K562 (cell line): ENCODE data around the gene SUPT20H. TPM values are rescaled to one million over a fixed set of nuclear protein-coding genes. Genes with fewer than 3 reads are reported as not detected.

ENCODE experiments used
- ATF1 ChIP-seq, 2 experiments: fragments of 450-650 bp in 1 of 2; IDR thresholded peaks; 2 replicates each; pipeline ENCODE4 v1.6.1; 2016; ENCODE audit warnings: missing compliant biosample characterization in 1 of 2, missing genetic modification characterization in 1 of 2
- C11orf30 ChIP-seq: fragments of 450-650 bp; IDR thresholded peaks from 2 replicates; pipeline ENCODE4 v1.6.1; 2016; ENCODE audit warnings: low read depth, mild to moderate bottlenecking
- FOXK2 ChIP-seq, 2 experiments: fragments of 450-650 bp; IDR thresholded peaks in 1 of 2; conservative IDR thresholded peaks in 1 of 2; 2 replicates each; pipeline ENCODE4 v1.6.1; 2016; ENCODE audit warnings: low read depth in 2 of 2, mild to moderate bottlenecking in 1 of 2
- HNRNPLL ChIP-seq: fragments of 200-400 bp; formaldehyde crosslinking; IDR thresholded peaks from 2 replicates; pipeline ENCODE4 v1.6.1; 2017; ENCODE audit warnings: low read length, low read depth, mild to moderate bottlenecking; ENCODE audit not compliant: poor library complexity, severe bottlenecking
- POLR2B ChIP-seq: fragments of 450-650 bp; IDR thresholded peaks from 2 replicates; pipeline ENCODE4 v1.6.1; 2018; ENCODE audit warnings: low read depth; ENCODE audit not compliant: partially characterized antibody
- RBBP5 ChIP-seq: fragments of 200-600 bp; sonication (generic); IDR thresholded peaks from 2 replicates; pipeline ENCODE4 v1.6.1; 2012; ENCODE audit warnings: borderline replicate concordance, mild to moderate bottlenecking, low read length, control low read depth, inconsistent platforms; ENCODE audit not compliant: insufficient read depth, poor library complexity, severe bottlenecking
- RCOR1 ChIP-seq, 2 experiments: IDR thresholded peaks; 2 replicates each; pipeline ENCODE4 v1.6.1; 2012; ENCODE audit warnings: low read depth in 2 of 2, low read length in 2 of 2, borderline replicate concordance in 1 of 2, improper control_type of control experiment in 1 of 2
- ZNF586 ChIP-seq: fragments of 450-650 bp; formaldehyde crosslinking; conservative IDR thresholded peaks from 2 replicates; pipeline ENCODE4 v1.4.0; 2020; ENCODE audit warnings: mild to moderate bottlenecking, moderate library complexity
- polyA plus RNA-seq, 8 experiments: library from polyadenylated mRNA; depleted of rRNA in 4 of 8; stranded (reverse) in 5 of 8; unstranded in 3 of 8; fragments of >200 nt; fragmentation: Nextera tagmentation in 2 of 8; fragmentation: Illumina TruSeq in 1 of 8; extraction: Ambion mirVana in 2 of 8; extraction: Trizol in 1 of 8; gene quantifications; 2 replicates each; pipeline versions ENCODE4 v1.2.1 to v1.2.3, GENCODE V29; 2011 to 2014; ENCODE audit warnings: inconsistent platforms in 1 of 8, missing spikeins in 1 of 8
- total RNA-seq, 7 experiments: library from RNA; depleted of rRNA in 6 of 7; stranded (reverse); fragments of >200 nt in 6 of 7; fragmentation: Illumina TruSeq in 2 of 7; extraction: Trizol in 2 of 7; gene quantifications; 2 replicates each; pipeline versions ENCODE4 v1.2.1 to v1.2.3, GENCODE V29; 2011 to 2021; ENCODE audit warnings: low replicate concordance in 1 of 7
- TF ChIP-seq, protein P1 (sequence below): fragments of 450-650 bp; IDR thresholded peaks from 2 replicates; pipeline ENCODE4 v1.6.1; 2016; ENCODE audit warnings: mild to moderate bottlenecking
- TF ChIP-seq, protein P2 (sequence below), 3 experiments: fragments of 200-800 bp in 1 of 3; fragments of 250-450 bp in 1 of 3; fragments of 450-650 bp in 1 of 3; sonication (Bioruptor Pico) in 1 of 3; sonication (Bioruptor generic) in 1 of 3; formaldehyde crosslinking in 1 of 3; IDR thresholded peaks; 2 replicates each; pipeline versions ENCODE4 v1.6.1 to v1.8.0; 2016 to 2022; ENCODE audit warnings: mild to moderate bottlenecking in 2 of 3, missing genetic modification characterization in 2 of 3, missing compliant biosample characterization in 1 of 3, moderate library complexity in 1 of 3
- TF ChIP-seq, protein P3 (sequence below): fragments of 250-450 bp; sonication (Bioruptor Pico); IDR thresholded peaks from 2 replicates; pipeline ENCODE4 v1.9.0; 2021; ENCODE audit warnings: mild to moderate bottlenecking, inconsistent platforms
- TF ChIP-seq, protein P4 (sequence below): fragments of 250-450 bp; sonication (Bioruptor Pico); IDR thresholded peaks from 2 replicates; pipeline ENCODE4 v1.5.0; 2020; ENCODE audit warnings: mild to moderate bottlenecking
- TF ChIP-seq, protein P5 (sequence below): fragments of 250-450 bp; sonication (Bioruptor Pico); IDR thresholded peaks from 2 replicates; pipeline ENCODE4 v1.4.0; 2020; ENCODE audit warnings: mild to moderate bottlenecking, moderate library complexity

The SUPT20H gene
- total and polyA plus RNA-seq, 9 of the 15 experiments (the other 6 are each of a cell fraction or from before 2014, with no cell fraction given): 11.4 to 71.8 (median 31.7) TPM

DNA sequence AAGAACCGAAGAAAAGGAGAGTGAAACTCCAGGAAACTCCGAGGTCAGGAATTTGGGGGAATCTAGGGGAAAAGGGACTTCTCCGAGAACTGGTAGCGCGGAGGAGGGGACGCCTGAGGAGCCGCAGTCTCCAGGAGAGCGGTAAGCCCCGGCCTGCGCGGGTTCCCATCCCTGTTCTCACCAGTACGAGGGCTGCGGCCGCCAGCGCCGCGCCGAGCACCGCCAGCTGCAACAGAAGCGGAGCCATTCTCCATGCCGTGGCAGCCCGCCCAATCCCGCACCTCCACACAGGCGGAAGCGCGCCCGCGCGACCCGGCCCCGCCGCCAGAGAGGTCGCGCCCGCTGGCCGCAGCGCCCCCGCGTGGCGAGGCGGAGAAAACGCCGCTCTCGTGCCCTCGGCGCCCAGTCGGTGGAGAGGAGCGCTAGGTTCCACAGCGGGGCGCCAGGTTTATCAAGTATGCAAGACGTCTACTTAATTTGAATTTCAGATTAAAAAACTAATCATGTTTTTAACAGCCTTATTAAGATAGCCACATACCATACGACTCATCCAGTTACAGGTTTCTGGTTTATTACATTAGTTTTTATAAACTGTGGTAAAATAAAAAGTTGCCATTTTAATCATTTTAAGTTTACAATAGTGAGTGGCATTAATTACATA lies 60.3 kb downstream of the SUPT20H start, which contains the start of gene ALG5 (continued):
- TF ChIP-seq ATF1 (CRISPR knock-in tag; IDR thresholded peaks at IDR 0.05): no peak
- TF ChIP-seq ATF1 (tag; IDR thresholded peaks at IDR 0.05): peak; percentile 60
- TF ChIP-seq, protein P1, sequence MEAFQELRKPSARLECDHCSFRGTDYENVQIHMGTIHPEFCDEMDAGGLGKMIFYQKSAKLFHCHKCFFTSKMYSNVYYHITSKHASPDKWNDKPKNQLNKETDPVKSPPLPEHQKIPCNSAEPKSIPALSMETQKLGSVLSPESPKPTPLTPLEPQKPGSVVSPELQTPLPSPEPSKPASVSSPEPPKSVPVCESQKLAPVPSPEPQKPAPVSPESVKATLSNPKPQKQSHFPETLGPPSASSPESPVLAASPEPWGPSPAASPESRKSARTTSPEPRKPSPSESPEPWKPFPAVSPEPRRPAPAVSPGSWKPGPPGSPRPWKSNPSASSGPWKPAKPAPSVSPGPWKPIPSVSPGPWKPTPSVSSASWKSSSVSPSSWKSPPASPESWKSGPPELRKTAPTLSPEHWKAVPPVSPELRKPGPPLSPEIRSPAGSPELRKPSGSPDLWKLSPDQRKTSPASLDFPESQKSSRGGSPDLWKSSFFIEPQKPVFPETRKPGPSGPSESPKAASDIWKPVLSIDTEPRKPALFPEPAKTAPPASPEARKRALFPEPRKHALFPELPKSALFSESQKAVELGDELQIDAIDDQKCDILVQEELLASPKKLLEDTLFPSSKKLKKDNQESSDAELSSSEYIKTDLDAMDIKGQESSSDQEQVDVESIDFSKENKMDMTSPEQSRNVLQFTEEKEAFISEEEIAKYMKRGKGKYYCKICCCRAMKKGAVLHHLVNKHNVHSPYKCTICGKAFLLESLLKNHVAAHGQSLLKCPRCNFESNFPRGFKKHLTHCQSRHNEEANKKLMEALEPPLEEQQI: no peak
- TF ChIP-seq, protein P2, sequence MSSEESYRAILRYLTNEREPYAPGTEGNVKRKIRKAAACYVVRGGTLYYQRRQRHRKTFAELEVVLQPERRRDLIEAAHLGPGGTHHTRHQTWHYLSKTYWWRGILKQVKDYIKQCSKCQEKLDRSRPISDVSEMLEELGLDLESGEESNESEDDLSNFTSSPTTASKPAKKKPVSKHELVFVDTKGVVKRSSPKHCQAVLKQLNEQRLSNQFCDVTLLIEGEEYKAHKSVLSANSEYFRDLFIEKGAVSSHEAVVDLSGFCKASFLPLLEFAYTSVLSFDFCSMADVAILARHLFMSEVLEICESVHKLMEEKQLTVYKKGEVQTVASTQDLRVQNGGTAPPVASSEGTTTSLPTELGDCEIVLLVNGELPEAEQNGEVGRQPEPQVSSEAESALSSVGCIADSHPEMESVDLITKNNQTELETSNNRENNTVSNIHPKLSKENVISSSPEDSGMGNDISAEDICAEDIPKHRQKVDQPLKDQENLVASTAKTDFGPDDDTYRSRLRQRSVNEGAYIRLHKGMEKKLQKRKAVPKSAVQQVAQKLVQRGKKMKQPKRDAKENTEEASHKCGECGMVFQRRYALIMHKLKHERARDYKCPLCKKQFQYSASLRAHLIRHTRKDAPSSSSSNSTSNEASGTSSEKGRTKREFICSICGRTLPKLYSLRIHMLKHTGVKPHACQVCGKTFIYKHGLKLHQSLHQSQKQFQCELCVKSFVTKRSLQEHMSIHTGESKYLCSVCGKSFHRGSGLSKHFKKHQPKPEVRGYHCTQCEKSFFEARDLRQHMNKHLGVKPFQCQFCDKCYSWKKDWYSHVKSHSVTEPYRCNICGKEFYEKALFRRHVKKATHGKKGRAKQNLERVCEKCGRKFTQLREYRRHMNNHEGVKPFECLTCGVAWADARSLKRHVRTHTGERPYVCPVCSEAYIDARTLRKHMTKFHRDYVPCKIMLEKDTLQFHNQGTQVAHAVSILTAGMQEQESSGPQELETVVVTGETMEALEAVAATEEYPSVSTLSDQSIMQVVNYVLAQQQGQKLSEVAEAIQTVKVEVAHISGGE (CRISPR knock-in tag; IDR thresholded peaks at IDR 0.05): peak in 1 of 3 experiments; percentile 82; a peak in 2 of 6 replicates
- no peak for TF ChIP-seq ZNF586
- peak; percentile 48 for TF ChIP-seq HNRNPLL
- TF ChIP-seq RCOR1 (IDR thresholded peaks at IDR 0.05; ENCODE audit: borderline replicate concordance in 1 of 2, low read depth in 2 of 2, low read length in 2 of 2): 0 out of 4 replicates have a peak, but pooled peaks of 1 of the 2 experiments have one; percentile 34
- TF ChIP-seq, protein P3, sequence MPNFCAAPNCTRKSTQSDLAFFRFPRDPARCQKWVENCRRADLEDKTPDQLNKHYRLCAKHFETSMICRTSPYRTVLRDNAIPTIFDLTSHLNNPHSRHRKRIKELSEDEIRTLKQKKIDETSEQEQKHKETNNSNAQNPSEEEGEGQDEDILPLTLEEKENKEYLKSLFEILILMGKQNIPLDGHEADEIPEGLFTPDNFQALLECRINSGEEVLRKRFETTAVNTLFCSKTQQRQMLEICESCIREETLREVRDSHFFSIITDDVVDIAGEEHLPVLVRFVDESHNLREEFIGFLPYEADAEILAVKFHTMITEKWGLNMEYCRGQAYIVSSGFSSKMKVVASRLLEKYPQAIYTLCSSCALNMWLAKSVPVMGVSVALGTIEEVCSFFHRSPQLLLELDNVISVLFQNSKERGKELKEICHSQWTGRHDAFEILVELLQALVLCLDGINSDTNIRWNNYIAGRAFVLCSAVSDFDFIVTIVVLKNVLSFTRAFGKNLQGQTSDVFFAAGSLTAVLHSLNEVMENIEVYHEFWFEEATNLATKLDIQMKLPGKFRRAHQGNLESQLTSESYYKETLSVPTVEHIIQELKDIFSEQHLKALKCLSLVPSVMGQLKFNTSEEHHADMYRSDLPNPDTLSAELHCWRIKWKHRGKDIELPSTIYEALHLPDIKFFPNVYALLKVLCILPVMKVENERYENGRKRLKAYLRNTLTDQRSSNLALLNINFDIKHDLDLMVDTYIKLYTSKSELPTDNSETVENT (CRISPR knock-in tag): peak; percentile 92
- TF ChIP-seq RBBP5: peak; percentile 87
- no peak for TF ChIP-seq FOXK2 (conservative IDR thresholded peaks at IDR 0.05 in 1 of 2, IDR thresholded peaks at IDR 0.05 in 1 of 2; ENCODE audit: low read depth in 2 of 2)
- TF ChIP-seq POLR2B: peak; percentile 64
- TF ChIP-seq, protein P4, sequence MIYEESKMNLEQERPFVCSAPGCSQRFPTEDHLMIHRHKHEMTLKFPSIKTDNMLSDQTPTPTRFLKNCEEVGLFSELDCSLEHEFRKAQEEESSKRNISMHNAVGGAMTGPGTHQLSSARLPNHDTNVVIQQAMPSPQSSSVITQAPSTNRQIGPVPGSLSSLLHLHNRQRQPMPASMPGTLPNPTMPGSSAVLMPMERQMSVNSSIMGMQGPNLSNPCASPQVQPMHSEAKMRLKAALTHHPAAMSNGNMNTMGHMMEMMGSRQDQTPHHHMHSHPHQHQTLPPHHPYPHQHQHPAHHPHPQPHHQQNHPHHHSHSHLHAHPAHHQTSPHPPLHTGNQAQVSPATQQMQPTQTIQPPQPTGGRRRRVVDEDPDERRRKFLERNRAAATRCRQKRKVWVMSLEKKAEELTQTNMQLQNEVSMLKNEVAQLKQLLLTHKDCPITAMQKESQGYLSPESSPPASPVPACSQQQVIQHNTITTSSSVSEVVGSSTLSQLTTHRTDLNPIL (CRISPR knock-in tag): no peak
- TF ChIP-seq, protein P5, sequence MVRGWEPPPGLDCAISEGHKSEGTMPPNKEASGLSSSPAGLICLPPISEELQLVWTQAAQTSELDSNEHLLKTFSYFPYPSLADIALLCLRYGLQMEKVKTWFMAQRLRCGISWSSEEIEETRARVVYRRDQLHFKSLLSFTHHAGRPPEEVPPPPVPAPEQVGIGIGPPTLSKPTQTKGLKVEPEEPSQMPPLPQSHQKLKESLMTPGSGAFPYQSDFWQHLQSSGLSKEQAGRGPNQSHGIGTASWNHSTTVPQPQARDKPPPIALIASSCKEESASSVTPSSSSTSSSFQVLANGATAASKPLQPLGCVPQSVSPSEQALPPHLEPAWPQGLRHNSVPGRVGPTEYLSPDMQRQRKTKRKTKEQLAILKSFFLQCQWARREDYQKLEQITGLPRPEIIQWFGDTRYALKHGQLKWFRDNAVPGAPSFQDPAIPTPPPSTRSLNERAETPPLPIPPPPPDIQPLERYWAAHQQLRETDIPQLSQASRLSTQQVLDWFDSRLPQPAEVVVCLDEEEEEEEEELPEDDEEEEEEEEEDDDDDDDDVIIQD (CRISPR knock-in tag): no peak
- TF ChIP-seq C11orf30: peak; percentile 82
